GM21367 (cell line): Measurements from ENCODE around the gene PRR35.

Source experiments
- ATAC-seq: cut with Tn5 transposase; IDR thresholded peaks from one replicate; pipeline ENCODE4 v1.9.1; 2021; ENCODE audit not compliant: unreplicated experiment

Gene PRR35

GRCh38 chr16:561957-562938 is 2.1 kb downstream of the PRR35 start:
- no peak for ATAC-seq

- ATAC-seq: no peak
These were observed 3.0 kb downstream of the PRR35 start for GRCh38 chr16:563072-563644.

- ATAC-seq: no peak
These were observed 4.7 kb downstream of the PRR35 start for GRCh38 chr16:564690-565418.

GRCh38 chr16:565419-566330 is 5.5 kb downstream of the PRR35 start:
- no peak for ATAC-seq

- ATAC-seq: no peak
These were observed 6.5 kb downstream of the PRR35 start, which contains the start of gene NHLRC4 for GRCh38 chr16:566475-567372. NHLRC4 (plus strand) TSS chr16:567005; CDS start chr16:568048, 1,043 bp downstream.

- ATAC-seq: no peak
These were observed 7.4 kb downstream of the PRR35 start for GRCh38 chr16:567373-568256.

GRCh38 chr16:568401-569258 is 8.4 kb downstream of the PRR35 start:
- no peak for ATAC-seq

GRCh38 chr16:569445-570254 is 9.5 kb downstream of the PRR35 start, which contains the start of gene PIGQ:
PIGQ (plus strand) TSS chr16:569968; CDS start chr16:574075, 4,107 bp downstream.
- ATAC-seq: no peak

- ATAC-seq: no peak
These were observed 12.9 kb downstream of the PRR35 start for GRCh38 chr16:572865-573650.

- ATAC-seq: no peak
These were observed 14.0 kb downstream of the PRR35 start for GRCh38 chr16:574021-574760.

- no peak for ATAC-seq
These were observed 15.4 kb downstream of the PRR35 start for GRCh38 chr16:575354-576196.

- ATAC-seq: no peak
These were observed 16.1 kb downstream of the PRR35 start for GRCh38 chr16:576197-576822.

GRCh38 chr16:576823-577201 is 16.6 kb downstream of the PRR35 start:
- ATAC-seq: no peak

GRCh38 chr16:577796-578195 is 17.6 kb downstream of the PRR35 start:
- no peak for ATAC-seq
